ENCODE measurements around the gene BPIFB4.
"Not testable (repeated sequence)": the region's sequence is repeated elsewhere in the genome, so short reads cannot be mapped to it uniquely, and the experiment has no call there.

DNA sequence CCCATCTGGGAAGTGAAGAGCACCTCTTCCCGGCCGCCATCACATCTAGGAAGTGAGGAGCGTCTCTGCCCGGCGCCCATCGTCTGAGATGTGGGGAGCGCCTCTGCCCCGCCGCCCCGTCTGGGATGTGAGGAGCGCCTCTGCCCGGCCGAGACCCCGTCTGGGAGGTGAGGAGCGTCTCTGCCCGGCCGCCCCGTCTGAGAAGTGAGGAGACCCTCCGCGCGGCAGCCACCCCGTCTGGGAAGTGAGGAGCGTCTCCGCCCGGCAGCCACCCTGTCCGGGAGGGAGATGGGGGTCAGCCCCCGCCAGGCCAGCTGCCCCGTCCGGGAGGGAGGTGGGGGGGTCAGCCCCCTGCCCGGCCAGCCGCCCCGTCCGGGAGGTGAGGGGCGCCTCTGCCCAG lies 36.1 kb downstream of the BPIFB4 start:
- TF ChIP-seq POLR2A (IDR thresholded peaks at IDR 0.05; ENCODE audit: extremely low read depth, insufficient read length); CTCF (IDR thresholded peaks at IDR 0.05; ENCODE audit: low read depth, low read length); MYC (IDR thresholded peaks at IDR 0.05; ENCODE audit: low read depth, low read length): not testable (repeated sequence)
- TF ChIP-seq, protein P1, sequence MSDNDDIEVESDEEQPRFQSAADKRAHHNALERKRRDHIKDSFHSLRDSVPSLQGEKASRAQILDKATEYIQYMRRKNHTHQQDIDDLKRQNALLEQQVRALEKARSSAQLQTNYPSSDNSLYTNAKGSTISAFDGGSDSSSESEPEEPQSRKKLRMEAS (IDR thresholded peaks at IDR 0.05; ENCODE audit: low read depth, low read length): not testable (repeated sequence)
